NB4 (cell line): Measurements from ENCODE around the gene NECTIN4.

Experiments
- CTCF ChIP-seq: IDR thresholded peaks from one replicate; pipeline ENCODE4 v1.5.1; 2012; ENCODE audit warnings: low read depth, low read length
- POLR2A ChIP-seq: IDR thresholded peaks from 2 replicates; pipeline ENCODE4 v1.6.1; 2011; ENCODE audit warnings: mild to moderate bottlenecking; ENCODE audit not compliant: insufficient read length; ENCODE audit errors: extremely low read depth

GRCh38 chr1:161077426-161077825 lies 11.9 kb downstream of the NECTIN4 start:
- no peak for TF ChIP-seq POLR2A
- no peak for TF ChIP-seq CTCF
